Nephron (organoid): ENCODE results near the gene HTT.

Source experiments
- H3K27ac Mint-ChIP-seq, 3 experiments: 2 replicates each; pipeline ENCODE4 v1.8.0; 2020; ENCODE audit warnings: mixed read lengths in 3 of 3, mild to moderate bottlenecking in 2 of 3, moderate library complexity in 1 of 3
- H3K27me3 Mint-ChIP-seq: 2 replicates; pipeline ENCODE4 v1.8.0; 2021; ENCODE audit warnings: low read depth, mild to moderate bottlenecking, moderate library complexity, mixed read lengths
- H3K36me3 Mint-ChIP-seq: 2 replicates; pipeline ENCODE4 v1.8.0; 2020; ENCODE audit warnings: low read depth, mixed read lengths
- H3K4me1 Mint-ChIP-seq: 2 replicates; pipeline ENCODE4 v1.8.0; 2020; ENCODE audit warnings: mixed read lengths
- H3K4me3 Mint-ChIP-seq, 3 experiments: 2 replicates each; pipeline ENCODE4 v1.8.0; 2020; ENCODE audit warnings: mild to moderate bottlenecking in 3 of 3, mixed read lengths in 3 of 3, moderate library complexity in 2 of 3
- H3K9me3 Mint-ChIP-seq: 2 replicates; pipeline ENCODE4 v1.8.0; 2020; ENCODE audit warnings: mixed read lengths
- TF ChIP-seq, protein P1 (sequence below), 3 experiments: fragments of 200-600 bp; sonication (generic); IDR thresholded peaks; one replicate each; pipeline ENCODE4 v1.5.0; 2021; ENCODE audit warnings: antibody characterized with exemption in 3 of 3; ENCODE audit not compliant: unreplicated experiment in 3 of 3

The HTT gene

DNA sequence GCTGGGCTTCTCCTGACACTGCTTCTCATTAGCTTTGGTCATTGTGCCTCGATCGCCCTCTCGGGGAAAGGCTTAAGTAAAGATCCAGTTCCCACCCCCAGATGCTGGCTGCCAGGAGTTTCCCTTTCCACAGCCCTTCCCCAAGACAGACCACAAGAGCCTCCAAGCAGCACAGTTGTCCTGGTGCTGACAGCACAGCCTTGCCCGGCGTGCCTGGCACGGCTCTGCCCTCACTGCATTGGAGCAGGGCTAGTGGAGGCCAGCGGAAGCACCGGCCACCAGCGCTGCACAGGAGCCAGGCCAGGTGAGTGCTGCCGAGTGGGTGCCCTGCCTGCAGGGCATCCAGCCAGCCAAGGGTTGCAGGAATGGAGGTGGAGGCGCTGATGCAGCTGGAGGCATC lies 164.8 kb downstream of the HTT start:
- Mint-ChIP-seq H3K27me3 (peaks cover 4% of the 10 kb centered on the region), H3K4me3 (no peak overlapping the region), H3K36me3 (peaks cover 29% of the 10 kb centered on the region), H3K9me3 (no peaks in the 10 kb centered on the region), H3K4me1 (peaks cover 38% of the 10 kb centered on the region), H3K27ac (no peak overlapping the region)
- TF ChIP-seq, protein P1, sequence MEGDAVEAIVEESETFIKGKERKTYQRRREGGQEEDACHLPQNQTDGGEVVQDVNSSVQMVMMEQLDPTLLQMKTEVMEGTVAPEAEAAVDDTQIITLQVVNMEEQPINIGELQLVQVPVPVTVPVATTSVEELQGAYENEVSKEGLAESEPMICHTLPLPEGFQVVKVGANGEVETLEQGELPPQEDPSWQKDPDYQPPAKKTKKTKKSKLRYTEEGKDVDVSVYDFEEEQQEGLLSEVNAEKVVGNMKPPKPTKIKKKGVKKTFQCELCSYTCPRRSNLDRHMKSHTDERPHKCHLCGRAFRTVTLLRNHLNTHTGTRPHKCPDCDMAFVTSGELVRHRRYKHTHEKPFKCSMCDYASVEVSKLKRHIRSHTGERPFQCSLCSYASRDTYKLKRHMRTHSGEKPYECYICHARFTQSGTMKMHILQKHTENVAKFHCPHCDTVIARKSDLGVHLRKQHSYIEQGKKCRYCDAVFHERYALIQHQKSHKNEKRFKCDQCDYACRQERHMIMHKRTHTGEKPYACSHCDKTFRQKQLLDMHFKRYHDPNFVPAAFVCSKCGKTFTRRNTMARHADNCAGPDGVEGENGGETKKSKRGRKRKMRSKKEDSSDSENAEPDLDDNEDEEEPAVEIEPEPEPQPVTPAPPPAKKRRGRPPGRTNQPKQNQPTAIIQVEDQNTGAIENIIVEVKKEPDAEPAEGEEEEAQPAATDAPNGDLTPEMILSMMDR (IDR thresholded peaks at IDR 0.05; ENCODE audit: unreplicated experiment in 3 of 3), result no peak

DNA sequence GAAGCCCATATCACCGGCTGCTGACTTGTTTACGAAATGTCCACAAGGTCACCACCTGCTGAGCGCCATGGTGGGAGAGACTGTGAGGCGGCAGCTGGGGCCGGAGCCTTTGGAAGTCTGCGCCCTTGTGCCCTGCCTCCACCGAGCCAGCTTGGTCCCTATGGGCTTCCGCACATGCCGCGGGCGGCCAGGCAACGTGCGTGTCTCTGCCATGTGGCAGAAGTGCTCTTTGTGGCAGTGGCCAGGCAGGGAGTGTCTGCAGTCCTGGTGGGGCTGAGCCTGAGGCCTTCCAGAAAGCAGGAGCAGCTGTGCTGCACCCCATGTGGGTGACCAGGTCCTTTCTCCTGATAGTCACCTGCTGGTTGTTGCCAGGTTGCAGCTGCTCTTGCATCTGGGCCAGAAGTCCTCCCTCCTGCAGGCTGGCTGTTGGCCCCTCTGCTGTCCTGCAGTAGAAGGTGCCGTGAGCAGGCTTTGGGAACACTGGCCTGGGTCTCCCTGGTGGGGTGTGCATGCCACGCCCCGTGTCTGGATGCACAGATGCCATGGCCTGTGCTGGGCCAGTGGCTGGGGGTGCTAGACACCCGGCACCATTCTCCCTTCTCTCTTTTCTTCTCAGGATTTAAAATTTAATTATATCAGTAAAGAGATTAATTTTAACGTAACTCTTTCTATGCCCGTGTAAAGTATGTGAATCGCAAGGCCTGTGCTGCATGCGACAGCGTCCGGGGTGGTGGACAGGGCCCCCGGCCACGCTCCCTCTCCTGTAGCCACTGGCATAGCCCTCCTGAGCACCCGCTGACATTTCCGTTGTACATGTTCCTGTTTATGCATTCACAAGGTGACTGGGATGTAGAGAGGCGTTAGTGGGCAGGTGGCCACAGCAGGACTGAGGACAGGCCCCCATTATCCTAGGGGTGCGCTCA lies 165.8 kb downstream of the HTT start:
- Mint-ChIP-seq H3K36me3 (peaks cover 23% of the 10 kb centered on the region), H3K27ac (no peak overlapping the region), H3K4me3 (no peak overlapping the region), H3K4me1 (peaks cover 38% of the 10 kb centered on the region), H3K9me3 (no peaks in the 10 kb centered on the region), H3K27me3 (peaks cover 4% of the 10 kb centered on the region)
- TF ChIP-seq, protein P1 (IDR thresholded peaks at IDR 0.05; ENCODE audit: unreplicated experiment in 3 of 3), result no peak

DNA sequence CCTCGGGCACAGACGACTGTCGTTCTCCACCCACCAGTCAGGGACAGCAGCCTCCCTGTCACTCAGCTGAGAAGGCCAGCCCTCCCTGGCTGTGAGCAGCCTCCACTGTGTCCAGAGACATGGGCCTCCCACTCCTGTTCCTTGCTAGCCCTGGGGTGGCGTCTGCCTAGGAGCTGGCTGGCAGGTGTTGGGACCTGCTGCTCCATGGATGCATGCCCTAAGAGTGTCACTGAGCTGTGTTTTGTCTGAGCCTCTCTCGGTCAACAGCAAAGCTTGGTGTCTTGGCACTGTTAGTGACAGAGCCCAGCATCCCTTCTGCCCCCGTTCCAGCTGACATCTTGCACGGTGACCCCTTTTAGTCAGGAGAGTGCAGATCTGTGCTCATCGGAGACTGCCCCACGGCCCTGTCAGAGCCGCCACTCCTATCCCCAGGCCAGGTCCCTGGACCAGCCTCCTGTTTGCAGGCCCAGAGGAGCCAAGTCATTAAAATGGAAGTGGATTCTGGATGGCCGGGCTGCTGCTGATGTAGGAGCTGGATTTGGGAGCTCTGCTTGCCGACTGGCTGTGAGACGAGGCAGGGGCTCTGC lies 166.5 kb downstream of the HTT start:
- Mint-ChIP-seq H3K36me3 (peaks cover 23% of the 10 kb centered on the region), H3K4me1 (peaks cover 38% of the 10 kb centered on the region), H3K4me3 (no peak overlapping the region), H3K27me3 (peaks cover 4% of the 10 kb centered on the region), H3K27ac (peak overlapping the region; percentile 73 to 89 (median 82)), H3K9me3 (no peaks in the 10 kb centered on the region)
- TF ChIP-seq, protein P1 (IDR thresholded peaks at IDR 0.05; ENCODE audit: unreplicated experiment in 3 of 3), result no peak

DNA sequence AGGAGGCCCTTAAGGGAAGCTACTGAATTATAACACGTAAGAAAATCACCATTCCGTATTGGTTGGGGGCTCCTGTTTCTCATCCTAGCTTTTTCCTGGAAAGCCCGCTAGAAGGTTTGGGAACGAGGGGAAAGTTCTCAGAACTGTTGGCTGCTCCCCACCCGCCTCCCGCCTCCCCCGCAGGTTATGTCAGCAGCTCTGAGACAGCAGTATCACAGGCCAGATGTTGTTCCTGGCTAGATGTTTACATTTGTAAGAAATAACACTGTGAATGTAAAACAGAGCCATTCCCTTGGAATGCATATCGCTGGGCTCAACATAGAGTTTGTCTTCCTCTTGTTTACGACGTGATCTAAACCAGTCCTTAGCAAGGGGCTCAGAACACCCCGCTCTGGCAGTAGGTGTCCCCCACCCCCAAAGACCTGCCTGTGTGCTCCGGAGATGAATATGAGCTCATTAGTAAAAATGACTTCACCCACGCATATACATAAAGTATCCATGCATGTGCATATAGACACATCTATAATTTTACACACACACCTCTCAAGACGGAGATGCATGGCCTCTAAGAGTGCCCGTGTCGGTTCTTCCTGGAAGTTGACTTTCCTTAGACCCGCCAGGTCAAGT lies 167.5 kb downstream of the HTT start:
- Mint-ChIP-seq H3K4me1 (peaks cover 38% of the 10 kb centered on the region), H3K36me3 (peaks cover 23% of the 10 kb centered on the region), H3K4me3 (peak overlapping the region in 2 of 3 experiments; percentile 49 to 58), H3K9me3 (no peaks in the 10 kb centered on the region), H3K27me3 (peaks cover 4% of the 10 kb centered on the region), H3K27ac (peak overlapping the region; percentile 73 to 89 (median 82))
- TF ChIP-seq, protein P1 (IDR thresholded peaks at IDR 0.05; ENCODE audit: unreplicated experiment in 3 of 3), result no peak

DNA sequence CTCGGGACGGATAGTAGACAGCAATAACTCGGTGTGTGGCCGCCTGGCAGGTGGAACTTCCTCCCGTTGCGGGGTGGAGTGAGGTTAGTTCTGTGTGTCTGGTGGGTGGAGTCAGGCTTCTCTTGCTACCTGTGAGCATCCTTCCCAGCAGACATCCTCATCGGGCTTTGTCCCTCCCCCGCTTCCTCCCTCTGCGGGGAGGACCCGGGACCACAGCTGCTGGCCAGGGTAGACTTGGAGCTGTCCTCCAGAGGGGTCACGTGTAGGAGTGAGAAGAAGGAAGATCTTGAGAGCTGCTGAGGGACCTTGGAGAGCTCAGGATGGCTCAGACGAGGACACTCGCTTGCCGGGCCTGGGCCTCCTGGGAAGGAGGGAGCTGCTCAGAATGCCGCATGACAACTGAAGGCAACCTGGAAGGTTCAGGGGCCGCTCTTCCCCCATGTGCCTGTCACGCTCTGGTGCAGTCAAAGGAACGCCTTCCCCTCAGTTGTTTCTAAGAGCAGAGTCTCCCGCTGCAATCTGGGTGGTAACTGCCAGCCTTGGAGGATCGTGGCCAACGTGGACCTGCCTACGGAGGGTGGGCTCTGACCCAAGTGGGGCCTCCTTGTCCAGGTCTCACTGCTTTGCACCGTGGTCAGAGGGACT lies 168.8 kb downstream of the HTT start:
- H3K9me3 Mint-ChIP-seq, result no peaks in the 10 kb centered on the region
- H3K27me3 Mint-ChIP-seq, result peaks cover under 1% of the 10 kb centered on the region
- H3K27ac Mint-ChIP-seq, result peak overlapping the region in 2 of 3 experiments; percentile 73 to 82
- TF ChIP-seq, protein P1 (IDR thresholded peaks at IDR 0.05; ENCODE audit: unreplicated experiment in 3 of 3), result no peak
- peaks cover 17% of the 10 kb centered on the region for H3K36me3 Mint-ChIP-seq
- H3K4me1 Mint-ChIP-seq, result peaks cover 36% of the 10 kb centered on the region
- H3K4me3 Mint-ChIP-seq, result no peak overlapping the region
